ENCODE measurements around the gene NLGN1. TPM values are rescaled to one million over a fixed set of nuclear protein-coding genes. Genes with fewer than 3 reads are reported as not detected.
A peak's percentile ranks its signal among the peaks of the same experiment; 100 is the strongest.

Gene NLGN1
- total RNA-seq, 1 donor from 2014 or later, result 34.8 TPM

GRCh38 chr3:173780067-173780466 lies 382.5 kb downstream of the NLGN1 start:
- Mint-ChIP-seq H3K36me3 (no peaks in the 10 kb centered on the region), H3K27me3 (ENCODE audit: insufficient read depth, low read depth) (no peaks in the 10 kb centered on the region), H3K4me3 (no peak overlapping the region), H3K9me3 (no peaks in the 10 kb centered on the region), H3K27ac (no peak overlapping the region), H3K4me1 (peaks cover 12% of the 10 kb centered on the region)
- Histone ChIP-seq H2AFZ (replicated peaks) (no peak overlapping the region), H3F3A (ENCODE audit: low read depth) (no peaks in the 10 kb centered on the region), H3K79me2 (ENCODE audit: low read depth) (no peaks in the 10 kb centered on the region), H3K27ac (no peak overlapping the region), H4K20me1 (ENCODE audit: low read depth) (no peaks in the 10 kb centered on the region), H3K27me3 (no peaks in the 10 kb centered on the region), H3K4me2 (no peak overlapping the region), H3K4me3 (no peak overlapping the region), H3K9me3 (ENCODE audit: low read depth) (no peaks in the 10 kb centered on the region), H3K36me3 (no peaks in the 10 kb centered on the region), H3K4me1 (peaks cover 4% of the 10 kb centered on the region), H3K9ac (no peak overlapping the region)
- no peak for DNase-seq (ENCODE audit: low spot score)
- TF ChIP-seq EZH2phosphoT487 (IDR thresholded peaks at IDR 0.05), result no peak
- no peak for TF ChIP-seq EZH2 (IDR thresholded peaks at IDR 0.05)
- TF ChIP-seq CTCF (IDR thresholded peaks at IDR 0.05), result no peak

DNA sequence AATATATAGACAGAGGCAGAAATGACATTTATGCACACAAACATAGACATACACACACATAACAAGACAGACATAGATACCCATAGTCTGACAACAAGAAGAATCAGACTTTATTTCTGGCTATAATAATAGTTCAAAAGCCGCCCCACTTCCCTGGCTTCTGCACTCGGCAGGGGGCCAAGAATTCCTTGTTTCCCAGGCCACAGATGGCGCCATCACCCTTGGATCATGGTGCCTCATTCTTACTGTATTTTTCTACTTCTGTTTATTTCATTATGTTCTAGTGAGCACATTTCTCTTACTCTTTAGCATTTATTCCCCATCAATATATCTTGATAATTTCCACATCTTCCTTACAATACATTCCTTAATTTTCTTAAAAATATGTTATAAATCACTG lies 387.5 kb downstream of the NLGN1 start:
- DNase-seq (ENCODE audit: low spot score), result peak; percentile 67
- Histone ChIP-seq H3K36me3 (no peaks in the 10 kb centered on the region), H3K27me3 (no peaks in the 10 kb centered on the region), H3K4me1 (peaks cover 5% of the 10 kb centered on the region), H3K4me2 (no peak overlapping the region), H3F3A (ENCODE audit: low read depth) (no peaks in the 10 kb centered on the region), H4K20me1 (ENCODE audit: low read depth) (no peaks in the 10 kb centered on the region), H3K79me2 (ENCODE audit: low read depth) (no peaks in the 10 kb centered on the region), H2AFZ (replicated peaks) (no peak overlapping the region), H3K27ac (no peak overlapping the region), H3K9me3 (ENCODE audit: low read depth) (no peaks in the 10 kb centered on the region), H3K9ac (no peak overlapping the region), H3K4me3 (no peak overlapping the region)
- Mint-ChIP-seq H3K27ac (no peak overlapping the region), H3K4me3 (no peak overlapping the region), H3K4me1 (peaks cover 14% of the 10 kb centered on the region), H3K36me3 (no peaks in the 10 kb centered on the region), H3K27me3 (ENCODE audit: insufficient read depth, low read depth) (no peaks in the 10 kb centered on the region), H3K9me3 (no peaks in the 10 kb centered on the region)
- peak; percentile 33 for TF ChIP-seq CTCF (IDR thresholded peaks at IDR 0.05)
- no peak for TF ChIP-seq EZH2phosphoT487 (IDR thresholded peaks at IDR 0.05)
- no peak for TF ChIP-seq EZH2 (IDR thresholded peaks at IDR 0.05)

GRCh38 chr3:173789530-173790162 lies 392.1 kb downstream of the NLGN1 start:
- no peak overlapping the region for H3K9ac ChIP-seq
- H3K4me1 Mint-ChIP-seq, result peaks cover 6% of the 10 kb centered on the region
- H3K9me3 Mint-ChIP-seq, result no peaks in the 10 kb centered on the region
- no peaks in the 10 kb centered on the region for H3K79me2 ChIP-seq (ENCODE audit: low read depth)
- no peak for TF ChIP-seq CTCF (IDR thresholded peaks at IDR 0.05)
- no peak for TF ChIP-seq EZH2 (IDR thresholded peaks at IDR 0.05)
- no peak for TF ChIP-seq EZH2phosphoT487 (IDR thresholded peaks at IDR 0.05)
- no peaks in the 10 kb centered on the region for H3K36me3 Mint-ChIP-seq
- no peaks in the 10 kb centered on the region for H3F3A ChIP-seq (ENCODE audit: low read depth)
- no peak overlapping the region for H3K4me3 Mint-ChIP-seq
- H3K4me2 ChIP-seq, result no peak overlapping the region
- no peak overlapping the region for H3K27ac ChIP-seq
- no peak for DNase-seq (ENCODE audit: low spot score)
- no peak overlapping the region for H2AFZ ChIP-seq (replicated peaks)
- no peak overlapping the region for H3K27ac Mint-ChIP-seq
- H3K4me3 ChIP-seq, result no peak overlapping the region
- H3K27me3 ChIP-seq, result no peaks in the 10 kb centered on the region
- no peaks in the 10 kb centered on the region for H4K20me1 ChIP-seq (ENCODE audit: low read depth)
- no peaks in the 10 kb centered on the region for H3K9me3 ChIP-seq (ENCODE audit: low read depth)
- H3K27me3 Mint-ChIP-seq (ENCODE audit: insufficient read depth, low read depth), result no peaks in the 10 kb centered on the region
- H3K36me3 ChIP-seq, result no peaks in the 10 kb centered on the region
- peaks cover 10% of the 10 kb centered on the region for H3K4me1 ChIP-seq
